Measurements from ENCODE around the gene ARL3.

ARL3 gene

GRCh38 chr10:102635377-102635776 is 78.8 kb downstream of the ARL3 start:
- TF ChIP-seq, protein P1, sequence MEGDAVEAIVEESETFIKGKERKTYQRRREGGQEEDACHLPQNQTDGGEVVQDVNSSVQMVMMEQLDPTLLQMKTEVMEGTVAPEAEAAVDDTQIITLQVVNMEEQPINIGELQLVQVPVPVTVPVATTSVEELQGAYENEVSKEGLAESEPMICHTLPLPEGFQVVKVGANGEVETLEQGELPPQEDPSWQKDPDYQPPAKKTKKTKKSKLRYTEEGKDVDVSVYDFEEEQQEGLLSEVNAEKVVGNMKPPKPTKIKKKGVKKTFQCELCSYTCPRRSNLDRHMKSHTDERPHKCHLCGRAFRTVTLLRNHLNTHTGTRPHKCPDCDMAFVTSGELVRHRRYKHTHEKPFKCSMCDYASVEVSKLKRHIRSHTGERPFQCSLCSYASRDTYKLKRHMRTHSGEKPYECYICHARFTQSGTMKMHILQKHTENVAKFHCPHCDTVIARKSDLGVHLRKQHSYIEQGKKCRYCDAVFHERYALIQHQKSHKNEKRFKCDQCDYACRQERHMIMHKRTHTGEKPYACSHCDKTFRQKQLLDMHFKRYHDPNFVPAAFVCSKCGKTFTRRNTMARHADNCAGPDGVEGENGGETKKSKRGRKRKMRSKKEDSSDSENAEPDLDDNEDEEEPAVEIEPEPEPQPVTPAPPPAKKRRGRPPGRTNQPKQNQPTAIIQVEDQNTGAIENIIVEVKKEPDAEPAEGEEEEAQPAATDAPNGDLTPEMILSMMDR (IDR thresholded peaks at IDR 0.05; ENCODE audit: low read depth, low read length), result no peak
- no peak overlapping the region for H3K4me3 ChIP-seq (ENCODE audit: low read depth, low read length)

- TF ChIP-seq, protein P1 (IDR thresholded peaks at IDR 0.05; ENCODE audit: low read depth, low read length), result no peak
- no peak overlapping the region for H3K4me3 ChIP-seq (ENCODE audit: low read depth, low read length)
These were observed 79.5 kb downstream of the ARL3 start for GRCh38 chr10:102634686-102635085.

- TF ChIP-seq, protein P1 (IDR thresholded peaks at IDR 0.05; ENCODE audit: low read depth, low read length), result no peak
- no peak overlapping the region for H3K4me3 ChIP-seq (ENCODE audit: low read depth, low read length)
These were observed 80.3 kb downstream of the ARL3 start for GRCh38 chr10:102633848-102634247.

DNA sequence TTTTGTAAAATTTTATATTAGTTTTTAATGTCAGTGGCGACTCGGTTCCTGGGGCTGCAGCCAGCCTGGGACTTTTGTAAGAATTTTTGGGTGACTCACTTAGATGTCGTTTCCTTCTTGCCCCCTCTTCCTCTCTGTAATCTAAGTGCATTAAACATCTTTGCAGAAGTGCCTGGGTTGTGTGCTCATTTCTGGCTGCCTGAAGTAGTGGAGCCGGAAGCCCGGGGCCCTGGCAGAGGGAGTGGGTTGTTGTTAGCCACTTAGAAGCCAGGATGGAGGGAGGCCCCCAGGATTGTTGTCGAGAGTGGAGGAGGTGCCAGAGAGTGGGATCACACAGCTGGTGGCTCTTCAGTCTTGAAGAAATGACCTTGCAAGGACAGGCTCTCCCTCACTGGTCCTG is 80.9 kb downstream of the ARL3 start:
- TF ChIP-seq, protein P1 (IDR thresholded peaks at IDR 0.05; ENCODE audit: low read depth, low read length), result no peak
- 0 out of 2 replicates have a peak overlapping the region, but pooled peaks have one; percentile 2 for H3K4me3 ChIP-seq (ENCODE audit: low read depth, low read length)

- 0 out of 2 replicates have a peak overlapping the region, but pooled peaks have one; percentile 2 for H3K4me3 ChIP-seq (ENCODE audit: low read depth, low read length)
- TF ChIP-seq, protein P1 (IDR thresholded peaks at IDR 0.05; ENCODE audit: low read depth, low read length), result no peak
These were observed 81.6 kb downstream of the ARL3 start for GRCh38 chr10:102632394-102633111.

DNA sequence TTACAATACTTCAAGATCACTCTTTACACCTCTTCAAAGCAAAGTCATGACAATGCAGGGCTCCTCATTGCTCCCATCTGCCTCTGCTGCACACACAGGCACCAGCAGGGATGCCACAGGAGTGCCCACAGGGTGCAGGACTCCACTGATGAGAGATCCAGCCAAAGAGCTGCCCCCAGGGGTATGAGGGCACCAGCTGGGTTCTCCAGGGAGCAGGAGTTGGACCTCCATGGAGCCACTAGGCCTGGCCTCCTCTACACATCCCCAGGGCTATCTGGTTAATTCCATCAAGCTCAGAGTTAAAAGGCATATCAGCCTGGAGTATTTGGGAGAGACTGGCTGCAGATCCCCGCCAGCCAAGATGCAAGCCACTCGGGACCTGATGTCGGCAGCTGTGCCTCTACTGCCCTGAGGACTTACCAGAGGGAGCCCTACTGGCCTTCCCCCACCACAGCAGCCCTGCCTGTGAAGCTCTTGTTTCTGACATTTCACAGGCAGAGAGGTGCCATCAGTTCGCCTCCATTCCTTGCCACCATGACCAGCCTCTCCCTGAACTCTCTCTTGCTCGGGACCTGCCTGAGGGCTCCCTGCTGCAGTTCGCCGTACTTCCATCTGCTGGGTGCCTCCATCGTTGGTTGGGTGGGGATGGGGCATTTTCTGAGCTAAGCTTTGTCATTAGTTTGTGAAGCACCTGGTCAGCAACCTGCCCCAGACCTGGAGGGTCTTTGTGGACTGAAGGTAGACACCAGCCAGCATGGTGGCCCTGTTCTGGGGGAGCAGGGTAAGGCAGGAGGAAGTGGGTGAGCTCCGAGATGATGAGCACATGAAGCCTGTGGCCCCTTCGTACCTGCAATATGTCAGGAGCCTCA is 82.4 kb downstream of the ARL3 start:
- H3K4me3 ChIP-seq (ENCODE audit: low read depth, low read length), result no peak overlapping the region
- TF ChIP-seq, protein P1 (IDR thresholded peaks at IDR 0.05; ENCODE audit: low read depth, low read length), result no peak

DNA sequence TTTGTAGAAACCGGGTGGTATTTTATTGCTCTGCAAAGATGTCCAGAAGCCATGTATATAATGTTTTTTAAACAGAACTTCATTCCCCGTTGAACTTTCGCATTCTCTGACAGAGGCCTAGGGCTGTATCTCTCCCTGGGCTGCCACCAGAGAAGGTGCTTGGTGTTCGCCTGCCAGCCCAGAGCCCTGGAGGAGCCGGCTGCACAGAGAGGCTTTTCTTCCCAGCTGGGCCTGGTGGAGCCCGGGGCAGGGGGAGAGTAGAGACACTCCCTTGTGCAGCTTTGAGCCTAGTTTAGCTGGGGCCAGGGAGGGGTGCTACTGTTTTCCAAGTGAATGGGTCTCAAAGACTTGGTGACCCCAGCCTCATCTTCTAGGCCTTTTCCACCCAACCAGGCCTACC is 83.5 kb downstream of the ARL3 start:
- H3K4me3 ChIP-seq (ENCODE audit: low read depth, low read length), result no peak overlapping the region
- TF ChIP-seq, protein P1 (IDR thresholded peaks at IDR 0.05; ENCODE audit: low read depth, low read length), result no peak
